SK-N-SH (cell line): Measurements from ENCODE around the gene OR2T4. TPM values are rescaled to one million over a fixed set of nuclear protein-coding genes. Genes with fewer than 3 reads are reported as not detected.

Experiments
- CTCF ChIA-PET: fragments of 300-600, 350-600 bp; formaldehyde crosslinking; extraction: SDS; loops from one replicate; lab custom pipeline; 2021; lab: Yijun Ruan, JAX
- POLR2A ChIA-PET: fragments of 350-600 bp; sonication (Branson Sonifier 250); formaldehyde crosslinking; extraction: SDS; loops from one replicate; lab custom pipeline; 2020; ENCODE audit warnings: antibody characterized with exemption, inconsistent platforms; lab: Yijun Ruan, JAX
- DNase-seq: peaks from one replicate; pipeline ENCODE4 v3.0.0; 2012
- H2AFZ ChIP-seq: fragments of 200-600 bp; sonication (generic); 2 replicates; pipeline ENCODE4 v1.8.1; 2016; ENCODE audit warnings: antibody characterized with exemption, mild to moderate bottlenecking, low read depth
- H3F3A ChIP-seq: fragments of 200-600 bp; sonication (generic); replicated peaks from 2 replicates; pipeline ENCODE3; 2016; ENCODE audit warnings: antibody characterized with exemption, mild to moderate bottlenecking; ENCODE audit not compliant: insufficient read depth
- H3K27ac ChIP-seq, 2 experiments: fragments of 200-500 bp in 1 of 2; fragments of 200-600 bp in 1 of 2; sonication (Bioruptor generic) in 1 of 2; sonication (generic), shearing (Covaris generic) in 1 of 2; 2 replicates each; pipeline versions ENCODE4 v1.5.1 to v1.6.1; 2014 to 2016; ENCODE audit warnings: low read depth in 2 of 2, inconsistent platforms in 1 of 2, low read length in 1 of 2, mild to moderate bottlenecking in 1 of 2, mixed read lengths in 1 of 2
- H3K27me3 ChIP-seq: fragments of 200-600 bp; sonication (generic), shearing (Covaris generic); 2 replicates; pipeline ENCODE4 v1.6.1; 2016; ENCODE audit warnings: mixed run types; ENCODE audit not compliant: insufficient read depth
- H3K36me3 ChIP-seq, 2 experiments: fragments of 200-500 bp in 1 of 2; fragments of 200-600 bp in 1 of 2; sonication (Bioruptor generic) in 1 of 2; sonication (generic) in 1 of 2; replicated peaks in 1 of 2; 2 replicates each; pipeline versions ENCODE3 to v1.5.1; 2014 to 2016; ENCODE audit warnings: low read length in 1 of 2, mild to moderate bottlenecking in 1 of 2; ENCODE audit not compliant: insufficient read depth in 2 of 2, control insufficient read depth in 1 of 2
- H3K4me1 ChIP-seq, 2 experiments: fragments of 200-500 bp in 1 of 2; fragments of 200-600 bp in 1 of 2; sonication (Bioruptor generic) in 1 of 2; sonication (generic), shearing (Covaris generic) in 1 of 2; 2 replicates each; pipeline versions ENCODE4 v1.5.1 to v1.6.1; 2014 to 2016; ENCODE audit warnings: low read depth in 1 of 2, low read length in 1 of 2, mixed run types in 1 of 2; ENCODE audit not compliant: insufficient read depth in 2 of 2, control insufficient read depth in 1 of 2
- H3K4me2 ChIP-seq: fragments of 200-600 bp; sonication (generic), shearing (Covaris generic); 2 replicates; pipeline ENCODE4 v1.6.1; 2017; ENCODE audit warnings: mixed run types
- H3K4me3 ChIP-seq, 2 experiments: fragments of 200-500 bp in 1 of 2; fragments of 200-600 bp in 1 of 2; sonication (Bioruptor generic) in 1 of 2; sonication (generic), shearing (Covaris generic) in 1 of 2; 2 replicates each; pipeline versions ENCODE4 v1.5.1 to v1.8.1; 2014 to 2016; ENCODE audit warnings: low read depth in 2 of 2, inconsistent platforms in 1 of 2, low read length in 1 of 2, mild to moderate bottlenecking in 1 of 2, mixed read lengths in 1 of 2, moderate library complexity in 1 of 2
- H3K79me2 ChIP-seq: fragments of 200-600 bp; sonication (generic); 2 replicates; pipeline ENCODE4 v1.8.1; 2017; ENCODE audit warnings: mild to moderate bottlenecking; ENCODE audit not compliant: insufficient read depth
- H3K9ac ChIP-seq: fragments of 200-600 bp; sonication (generic); 2 replicates; pipeline ENCODE4 v1.6.1; 2017; ENCODE audit warnings: mixed run types
- H3K9me2 ChIP-seq: fragments of 200-600 bp; sonication (generic); 2 replicates; pipeline ENCODE4 v1.6.1; 2017; ENCODE audit warnings: mixed run types
- H3K9me3 ChIP-seq: fragments of 200-600 bp; sonication (generic); 2 replicates; pipeline ENCODE4 v1.6.1; 2017; ENCODE audit warnings: mixed run types, mild to moderate bottlenecking, moderate library complexity
- H4K20me1 ChIP-seq: fragments of 200-600 bp; sonication (generic); 2 replicates; pipeline ENCODE4 v1.6.1; 2017; ENCODE audit warnings: mild to moderate bottlenecking, mixed run types; ENCODE audit not compliant: insufficient read depth
- EP300 ChIP-seq, 2 experiments: IDR thresholded peaks; 2 replicates each; pipeline versions ENCODE4 v1.4.0 to v1.6.1; 2012; ENCODE audit warnings: borderline replicate concordance in 1 of 2, low read depth in 1 of 2, low read length in 1 of 2
- EZH2phosphoT487 ChIP-seq: fragments of 200-600 bp; sonication (generic); IDR thresholded peaks from 2 replicates; pipeline ENCODE4 v1.6.1; 2017; ENCODE audit warnings: low read depth, mixed run types, mild to moderate bottlenecking, antibody characterized with exemption, moderate library complexity, borderline replicate concordance
- FOSL2 ChIP-seq: IDR thresholded peaks from 2 replicates; pipeline ENCODE4 v1.4.0; 2012; ENCODE audit warnings: low read depth, mild to moderate bottlenecking, moderate library complexity, borderline replicate concordance
- GABPA ChIP-seq: IDR thresholded peaks from 2 replicates; pipeline ENCODE4 v1.4.0; 2012; ENCODE audit warnings: low read depth, mild to moderate bottlenecking
- MEF2A ChIP-seq: IDR thresholded peaks from 2 replicates; pipeline ENCODE4 v1.4.0; 2012; ENCODE audit warnings: low read depth, borderline replicate concordance
- POLR2AphosphoS5 ChIP-seq: IDR thresholded peaks from 2 replicates; pipeline ENCODE4 v1.6.1; 2012; ENCODE audit warnings: low read depth, low read length
- RAD21 ChIP-seq: IDR thresholded peaks from 2 replicates; pipeline ENCODE4 v1.6.1; 2012; ENCODE audit warnings: mild to moderate bottlenecking, low read length
- RXRA ChIP-seq: IDR thresholded peaks from 2 replicates; pipeline ENCODE4 v1.4.0; 2012; ENCODE audit warnings: low read depth, mild to moderate bottlenecking, borderline replicate concordance
- SIN3A ChIP-seq: IDR thresholded peaks from 2 replicates; pipeline ENCODE4 v1.6.1; 2012; ENCODE audit warnings: low read depth, mild to moderate bottlenecking, low read length, moderate library complexity, borderline replicate concordance
- TAF1 ChIP-seq: IDR thresholded peaks from 2 replicates; pipeline ENCODE4 v1.6.1; 2012; ENCODE audit warnings: low read depth, mild to moderate bottlenecking, low read length, moderate library complexity, borderline replicate concordance
- TCF12 ChIP-seq: IDR thresholded peaks from 2 replicates; pipeline ENCODE4 v1.4.0; 2012
- YY1 ChIP-seq: IDR thresholded peaks from 2 replicates; pipeline ENCODE4 v1.4.0; 2012; ENCODE audit warnings: low read depth, mild to moderate bottlenecking
- WGBS: methylation state at CpG from one replicate; pipeline ENCODE4 v1.1.6; 2017; ENCODE audit warnings: low lambda C conversion rate; 5-methylcytosine and 5-hydroxymethylcytosine counted together
- polyA plus RNA-seq, 3 experiments: library from polyadenylated mRNA; depleted of rRNA; stranded (reverse); fragments of >200 nt; gene quantifications; 2 replicates each; pipeline ENCODE4 v1.2.3, GENCODE V29; 2012
- TF ChIP-seq, protein P1 (sequence below): IDR thresholded peaks from 2 replicates; pipeline ENCODE4 v1.4.0; 2012; ENCODE audit warnings: low read depth, borderline replicate concordance
- TF ChIP-seq, protein P2 (sequence below): IDR thresholded peaks from 2 replicates; pipeline ENCODE4; 2012
- TF ChIP-seq, protein P3 (sequence below): IDR thresholded peaks from 2 replicates; pipeline ENCODE4 v1.4.0; 2012; ENCODE audit warnings: low read depth
- TF ChIP-seq, protein P4 (sequence below): fragments of 150-350 bp; IDR thresholded peaks from 2 replicates; pipeline ENCODE4 v1.6.1; 2016; ENCODE audit warnings: mild to moderate bottlenecking, low read depth, low read length
- TF ChIP-seq, protein P5 (sequence below): IDR thresholded peaks from 2 replicates; pipeline ENCODE4 v1.6.1; 2012; ENCODE audit warnings: mild to moderate bottlenecking, low read depth, low read length, moderate library complexity
- TF ChIP-seq, protein P6 (sequence below): fragments of 150-350 bp; IDR thresholded peaks from 2 replicates; pipeline ENCODE4 v1.6.1; 2017; ENCODE audit warnings: antibody characterized with exemption, low read length, low read depth, borderline replicate concordance

The OR2T4 gene
- polyA plus RNA-seq, 1 of the 3 experiments (the other 2 are of a cell fraction), result not detected

DNA sequence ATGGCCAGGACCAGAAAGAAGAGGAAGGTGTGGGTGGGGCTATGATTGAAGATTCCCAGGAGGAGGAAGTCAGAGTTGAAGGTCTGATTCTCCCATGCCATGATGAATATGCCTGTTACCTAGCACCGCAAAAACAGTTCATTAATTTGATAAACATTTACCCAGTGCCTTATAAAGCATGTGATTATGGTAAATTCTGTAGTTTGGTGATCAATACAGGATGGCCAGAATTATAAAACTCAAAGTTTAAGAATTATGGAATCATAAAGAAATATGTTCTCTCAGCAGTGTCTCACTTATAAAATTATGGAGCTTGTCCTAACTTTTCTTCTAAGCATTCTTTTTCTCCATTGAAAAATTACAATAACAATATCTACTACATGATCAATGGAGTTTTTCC lies 37.0 kb upstream of the OR2T4 start, which contains the start of gene OR2M7 (continued):
- TF ChIP-seq, protein P1, sequence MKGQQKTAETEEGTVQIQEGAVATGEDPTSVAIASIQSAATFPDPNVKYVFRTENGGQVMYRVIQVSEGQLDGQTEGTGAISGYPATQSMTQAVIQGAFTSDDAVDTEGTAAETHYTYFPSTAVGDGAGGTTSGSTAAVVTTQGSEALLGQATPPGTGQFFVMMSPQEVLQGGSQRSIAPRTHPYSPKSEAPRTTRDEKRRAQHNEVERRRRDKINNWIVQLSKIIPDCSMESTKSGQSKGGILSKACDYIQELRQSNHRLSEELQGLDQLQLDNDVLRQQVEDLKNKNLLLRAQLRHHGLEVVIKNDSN, result no peak
- TF ChIP-seq RAD21 (no peak), POLR2AphosphoS5 (no peak), RXRA (no peak), TAF1 (no peak), TCF12 (no peak), SIN3A (no peak), GABPA (no peak)
- TF ChIP-seq, protein P2, sequence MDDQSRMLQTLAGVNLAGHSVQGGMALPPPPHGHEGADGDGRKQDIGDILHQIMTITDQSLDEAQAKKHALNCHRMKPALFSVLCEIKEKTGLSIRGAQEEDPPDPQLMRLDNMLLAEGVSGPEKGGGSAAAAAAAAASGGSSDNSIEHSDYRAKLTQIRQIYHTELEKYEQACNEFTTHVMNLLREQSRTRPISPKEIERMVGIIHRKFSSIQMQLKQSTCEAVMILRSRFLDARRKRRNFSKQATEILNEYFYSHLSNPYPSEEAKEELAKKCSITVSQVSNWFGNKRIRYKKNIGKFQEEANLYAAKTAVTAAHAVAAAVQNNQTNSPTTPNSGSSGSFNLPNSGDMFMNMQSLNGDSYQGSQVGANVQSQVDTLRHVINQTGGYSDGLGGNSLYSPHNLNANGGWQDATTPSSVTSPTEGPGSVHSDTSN, result no peak
- TF ChIP-seq, protein P3, sequence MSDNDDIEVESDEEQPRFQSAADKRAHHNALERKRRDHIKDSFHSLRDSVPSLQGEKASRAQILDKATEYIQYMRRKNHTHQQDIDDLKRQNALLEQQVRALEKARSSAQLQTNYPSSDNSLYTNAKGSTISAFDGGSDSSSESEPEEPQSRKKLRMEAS, result no peak

DNA sequence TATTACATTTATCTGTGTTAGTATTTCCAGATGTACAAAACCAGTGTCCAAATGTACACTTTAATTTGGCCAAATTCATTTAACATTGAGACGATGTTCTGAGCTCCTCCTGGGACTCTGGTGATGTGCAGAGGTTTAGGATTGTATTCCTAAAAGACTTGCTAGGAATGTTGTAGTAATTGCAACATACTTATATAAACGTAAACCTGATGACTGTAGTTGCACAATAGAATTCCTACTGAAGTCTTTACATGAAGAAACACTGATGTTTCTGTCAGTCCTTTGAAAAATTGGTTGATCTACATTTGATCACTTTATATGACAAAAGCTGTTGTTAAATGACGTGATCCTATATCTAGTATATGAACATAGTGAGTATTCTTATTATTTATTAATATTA lies 18.0 kb upstream of the OR2T4 start:
- WGBS, result 2% methylated on average over 3 of the region's 3 CpGs
- ChIA-PET CTCF (no interaction called here), POLR2A (no interaction called here)

More for the DNA sequence above, 18.0 kb upstream of the OR2T4 start:
- Histone ChIP-seq H3K4me3 (no peak overlapping the region), H3K4me1 (no peaks in the 10 kb centered on the region), H3K9ac (no peak overlapping the region), H3K27me3 (no peaks in the 10 kb centered on the region), H3K9me3 (no peaks in the 10 kb centered on the region), H3K27ac (no peak overlapping the region), H3F3A (no peaks in the 10 kb centered on the region), H3K79me2 (no peaks in the 10 kb centered on the region), H4K20me1 (no peaks in the 10 kb centered on the region), H3K9me2 (no peaks in the 10 kb centered on the region), H2AFZ (no peak overlapping the region), H3K4me2 (no peak overlapping the region), H3K36me3 (no peaks in the 10 kb centered on the region)
- DNase-seq, result no peak
- TF ChIP-seq, protein P4, sequence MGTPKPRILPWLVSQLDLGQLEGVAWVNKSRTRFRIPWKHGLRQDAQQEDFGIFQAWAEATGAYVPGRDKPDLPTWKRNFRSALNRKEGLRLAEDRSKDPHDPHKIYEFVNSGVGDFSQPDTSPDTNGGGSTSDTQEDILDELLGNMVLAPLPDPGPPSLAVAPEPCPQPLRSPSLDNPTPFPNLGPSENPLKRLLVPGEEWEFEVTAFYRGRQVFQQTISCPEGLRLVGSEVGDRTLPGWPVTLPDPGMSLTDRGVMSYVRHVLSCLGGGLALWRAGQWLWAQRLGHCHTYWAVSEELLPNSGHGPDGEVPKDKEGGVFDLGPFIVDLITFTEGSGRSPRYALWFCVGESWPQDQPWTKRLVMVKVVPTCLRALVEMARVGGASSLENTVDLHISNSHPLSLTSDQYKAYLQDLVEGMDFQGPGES, result no peak
- TF ChIP-seq FOSL2, result no peak
- no peak for TF ChIP-seq EZH2phosphoT487
- no peak for TF ChIP-seq EP300 (IDR thresholded peaks at IDR 0.05; ENCODE audit: borderline replicate concordance in 1 of 2, low read depth in 1 of 2, low read length in 1 of 2)
- TF ChIP-seq SIN3A, result no peak
- TF ChIP-seq TAF1, result no peak
- no peak for TF ChIP-seq YY1
- TF ChIP-seq, protein P5, sequence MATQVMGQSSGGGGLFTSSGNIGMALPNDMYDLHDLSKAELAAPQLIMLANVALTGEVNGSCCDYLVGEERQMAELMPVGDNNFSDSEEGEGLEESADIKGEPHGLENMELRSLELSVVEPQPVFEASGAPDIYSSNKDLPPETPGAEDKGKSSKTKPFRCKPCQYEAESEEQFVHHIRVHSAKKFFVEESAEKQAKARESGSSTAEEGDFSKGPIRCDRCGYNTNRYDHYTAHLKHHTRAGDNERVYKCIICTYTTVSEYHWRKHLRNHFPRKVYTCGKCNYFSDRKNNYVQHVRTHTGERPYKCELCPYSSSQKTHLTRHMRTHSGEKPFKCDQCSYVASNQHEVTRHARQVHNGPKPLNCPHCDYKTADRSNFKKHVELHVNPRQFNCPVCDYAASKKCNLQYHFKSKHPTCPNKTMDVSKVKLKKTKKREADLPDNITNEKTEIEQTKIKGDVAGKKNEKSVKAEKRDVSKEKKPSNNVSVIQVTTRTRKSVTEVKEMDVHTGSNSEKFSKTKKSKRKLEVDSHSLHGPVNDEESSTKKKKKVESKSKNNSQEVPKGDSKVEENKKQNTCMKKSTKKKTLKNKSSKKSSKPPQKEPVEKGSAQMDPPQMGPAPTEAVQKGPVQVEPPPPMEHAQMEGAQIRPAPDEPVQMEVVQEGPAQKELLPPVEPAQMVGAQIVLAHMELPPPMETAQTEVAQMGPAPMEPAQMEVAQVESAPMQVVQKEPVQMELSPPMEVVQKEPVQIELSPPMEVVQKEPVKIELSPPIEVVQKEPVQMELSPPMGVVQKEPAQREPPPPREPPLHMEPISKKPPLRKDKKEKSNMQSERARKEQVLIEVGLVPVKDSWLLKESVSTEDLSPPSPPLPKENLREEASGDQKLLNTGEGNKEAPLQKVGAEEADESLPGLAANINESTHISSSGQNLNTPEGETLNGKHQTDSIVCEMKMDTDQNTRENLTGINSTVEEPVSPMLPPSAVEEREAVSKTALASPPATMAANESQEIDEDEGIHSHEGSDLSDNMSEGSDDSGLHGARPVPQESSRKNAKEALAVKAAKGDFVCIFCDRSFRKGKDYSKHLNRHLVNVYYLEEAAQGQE, result no peak
- no peak for TF ChIP-seq MEF2A
- TF ChIP-seq, protein P6, sequence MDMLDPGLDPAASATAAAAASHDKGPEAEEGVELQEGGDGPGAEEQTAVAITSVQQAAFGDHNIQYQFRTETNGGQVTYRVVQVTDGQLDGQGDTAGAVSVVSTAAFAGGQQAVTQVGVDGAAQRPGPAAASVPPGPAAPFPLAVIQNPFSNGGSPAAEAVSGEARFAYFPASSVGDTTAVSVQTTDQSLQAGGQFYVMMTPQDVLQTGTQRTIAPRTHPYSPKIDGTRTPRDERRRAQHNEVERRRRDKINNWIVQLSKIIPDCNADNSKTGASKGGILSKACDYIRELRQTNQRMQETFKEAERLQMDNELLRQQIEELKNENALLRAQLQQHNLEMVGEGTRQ, result no peak
- no peak for TF ChIP-seq RXRA
